ENCODE data around the gene PPP1R27. TPM values are rescaled to one million over a fixed set of nuclear protein-coding genes. Genes with fewer than 3 reads are reported as not detected.

Gene PPP1R27
- polyA plus RNA-seq, 1 donor (not counting 4 experiments of a cell fraction or from before 2014, with no cell fraction given), result 0.12 TPM

GRCh38 chr17:81879121-81879520, 44.3 kb upstream of the PPP1R27 start:
- H3K27ac ChIP-seq (ENCODE audit: control insufficient read depth, insufficient read depth, low read length), result no peak overlapping the region
- H3K9me1 ChIP-seq (ENCODE audit: control insufficient read depth, extremely low read depth, insufficient read depth, low read length), result no peaks in the 10 kb centered on the region
- H3K27me3 ChIP-seq (ENCODE audit: control insufficient read depth, extremely low read depth, insufficient read depth, low read length), result no peaks in the 10 kb centered on the region
- no peaks in the 10 kb centered on the region for H4K20me1 ChIP-seq (ENCODE audit: control insufficient read depth, extremely low read depth, insufficient read depth, low read length)
- DNase-seq (ENCODE audit: low read depth, low spot score) (no peak), FAIRE-seq (no peak)
- peaks cover under 1% of the 10 kb centered on the region for H3K79me2 ChIP-seq (ENCODE audit: control insufficient read depth, insufficient read depth, low read length)
- H3K9me3 ChIP-seq (ENCODE audit: control insufficient read depth, low read depth, low read length), result no peaks in the 10 kb centered on the region
- TF ChIP-seq CTCF (optimal IDR thresholded peaks at IDR 0.05 in 1 of 3, IDR thresholded peaks at IDR 0.05 in 1 of 3, conservative IDR thresholded peaks at IDR 0.05 in 1 of 3; ENCODE audit: extremely low read depth in 1 of 3, insufficient read depth in 2 of 3, low read length in 3 of 3) (no peak), EZH2 (IDR thresholded peaks at IDR 0.05; ENCODE audit: low read length) (no peak)
- dilution Hi-C loops (cut with MboI; ENCODE audit: extremely low pct_ligation_motif_present, low sequenced_read_pairs), result no loop called here
- no peak overlapping the region for H3K9ac ChIP-seq (ENCODE audit: control insufficient read depth, extremely low read depth, insufficient read depth, low read length)
- H3K36me3 ChIP-seq (ENCODE audit: control insufficient read depth in 2 of 2, extremely low read depth in 1 of 2, insufficient read depth in 2 of 2, low read length in 2 of 2), result peaks cover 7 to 20% of the 10 kb centered on the region in 2 experiments
- no peak overlapping the region for H3K4me2 ChIP-seq (ENCODE audit: control insufficient read depth, extremely low read depth, insufficient read depth, low read depth, low read length)
- no peaks in the 10 kb centered on the region for H3K4me1 ChIP-seq (ENCODE audit: control insufficient read depth, extremely low read depth, insufficient read depth, low read length)
- no peak overlapping the region for H2AFZ ChIP-seq (ENCODE audit: control insufficient read depth, low read length)
- no peak overlapping the region for H3K4me3 ChIP-seq (ENCODE audit: control insufficient read depth in 2 of 3, extremely low read depth in 1 of 3, insufficient read depth in 2 of 3, low read depth in 1 of 3, low read length in 3 of 3)

- peaks cover 7 to 15% of the 10 kb centered on the region in 2 experiments for H3K36me3 ChIP-seq (ENCODE audit: control insufficient read depth in 2 of 2, extremely low read depth in 1 of 2, insufficient read depth in 2 of 2, low read length in 2 of 2)
- dilution Hi-C loops (cut with MboI; ENCODE audit: extremely low pct_ligation_motif_present, low sequenced_read_pairs), result no loop called here
- no peak for TF ChIP-seq EZH2 (IDR thresholded peaks at IDR 0.05; ENCODE audit: low read length)
- TF ChIP-seq CTCF (optimal IDR thresholded peaks at IDR 0.05 in 1 of 3, IDR thresholded peaks at IDR 0.05 in 1 of 3, conservative IDR thresholded peaks at IDR 0.05 in 1 of 3; ENCODE audit: extremely low read depth in 1 of 3, insufficient read depth in 2 of 3, low read length in 3 of 3), result no peak
Measured at GRCh38 chr17:81878294-81878693, 43.4 kb upstream of the PPP1R27 start.

More at GRCh38 chr17:81878294-81878693, 43.4 kb upstream of the PPP1R27 start:
- Histone ChIP-seq H3K9me1 (ENCODE audit: control insufficient read depth, extremely low read depth, insufficient read depth, low read length) (no peaks in the 10 kb centered on the region), H3K4me1 (ENCODE audit: control insufficient read depth, extremely low read depth, insufficient read depth, low read length) (peaks cover 2% of the 10 kb centered on the region), H4K20me1 (ENCODE audit: control insufficient read depth, extremely low read depth, insufficient read depth, low read length) (no peaks in the 10 kb centered on the region), H3K4me2 (ENCODE audit: control insufficient read depth, extremely low read depth, insufficient read depth, low read depth, low read length) (no peak overlapping the region), H3K27me3 (ENCODE audit: control insufficient read depth, extremely low read depth, insufficient read depth, low read length) (no peaks in the 10 kb centered on the region), H3K79me2 (ENCODE audit: control insufficient read depth, insufficient read depth, low read length) (no peaks in the 10 kb centered on the region), H3K9me3 (ENCODE audit: control insufficient read depth, low read depth, low read length) (no peaks in the 10 kb centered on the region), H3K4me3 (ENCODE audit: control insufficient read depth in 2 of 3, extremely low read depth in 1 of 3, insufficient read depth in 2 of 3, low read depth in 1 of 3, low read length in 3 of 3) (no peak overlapping the region), H3K9ac (ENCODE audit: control insufficient read depth, extremely low read depth, insufficient read depth, low read length) (no peak overlapping the region), H3K27ac (ENCODE audit: control insufficient read depth, insufficient read depth, low read length) (no peak overlapping the region), H2AFZ (ENCODE audit: control insufficient read depth, low read length) (no peak overlapping the region)
- no peak for DNase-seq (ENCODE audit: low read depth, low spot score)
- FAIRE-seq, result no peak

All from keratinocyte (primary cell).